HEK293 (cell line): ENCODE data around the gene NCOA7.

ENCODE experiments used
- FEZF1 ChIP-seq: fragments of 450-650 bp; formaldehyde crosslinking; IDR thresholded peaks from 2 replicates; pipeline ENCODE4 v1.5.1; 2016; ENCODE audit warnings: missing biosample characterization, missing genetic modification characterization
- GLIS1 ChIP-seq: fragments of 450-650 bp; formaldehyde crosslinking; IDR thresholded peaks from 2 replicates; pipeline ENCODE4 v1.5.1; 2016; ENCODE audit warnings: missing biosample characterization, missing genetic modification characterization
- HOXC10 ChIP-seq: sonication (generic); formaldehyde crosslinking; IDR thresholded peaks from 2 replicates; pipeline ENCODE4 v1.8.1; 2023; ENCODE audit warnings: mild to moderate bottlenecking, missing genetic modification reagents
- ZFP3 ChIP-seq: fragments of 450-650 bp; formaldehyde crosslinking; IDR thresholded peaks from 2 replicates; pipeline ENCODE4 v1.5.1; 2016; ENCODE audit warnings: low read depth, missing biosample characterization, missing genetic modification characterization
- ZNF146 ChIP-seq: fragments of 450-650 bp; formaldehyde crosslinking; IDR thresholded peaks from 2 replicates; pipeline ENCODE4 v1.5.1; 2016; ENCODE audit warnings: missing biosample characterization, missing genetic modification characterization
- ZNF19 ChIP-seq: fragments of 450-650 bp; formaldehyde crosslinking; IDR thresholded peaks from 2 replicates; pipeline ENCODE4; 2016; ENCODE audit warnings: missing biosample characterization, missing genetic modification characterization, low read depth
- ZNF2 ChIP-seq: fragments of 450-650 bp; formaldehyde crosslinking; IDR thresholded peaks from 2 replicates; pipeline ENCODE4 v1.5.1; 2016; ENCODE audit warnings: missing biosample characterization, missing genetic modification characterization
- ZNF211 ChIP-seq: fragments of 450-650 bp; formaldehyde crosslinking; IDR thresholded peaks from 2 replicates; pipeline ENCODE4 v1.5.1; 2016; ENCODE audit warnings: low read depth, missing biosample characterization, missing genetic modification characterization
- ZNF239 ChIP-seq: fragments of 450-650 bp; formaldehyde crosslinking; IDR thresholded peaks from 2 replicates; pipeline ENCODE4 v1.5.1; 2016; ENCODE audit warnings: missing biosample characterization, missing genetic modification characterization
- ZNF473 ChIP-seq: fragments of 450-650 bp; formaldehyde crosslinking; IDR thresholded peaks from 2 replicates; pipeline ENCODE4 v1.5.1; 2017; ENCODE audit warnings: missing biosample characterization, missing genetic modification characterization
- ZNF610 ChIP-seq: fragments of 450-650 bp; formaldehyde crosslinking; IDR thresholded peaks from 2 replicates; pipeline ENCODE4 v1.5.1; 2016; ENCODE audit warnings: missing biosample characterization, missing genetic modification characterization, borderline replicate concordance
- ZNF654 ChIP-seq: fragments of 450-650 bp; formaldehyde crosslinking; IDR thresholded peaks from 2 replicates; pipeline ENCODE4 v1.5.1; 2016; ENCODE audit warnings: low read depth, missing biosample characterization, missing genetic modification characterization
- TF ChIP-seq, protein P1 (sequence below): fragments of 450-650 bp; formaldehyde crosslinking; IDR thresholded peaks from 2 replicates; pipeline ENCODE4 v1.5.1; 2016; ENCODE audit warnings: missing biosample characterization, missing genetic modification characterization
- TF ChIP-seq, protein P2 (sequence below): fragments of 450-650 bp; formaldehyde crosslinking; IDR thresholded peaks from 2 replicates; pipeline ENCODE4 v1.5.1; 2016; ENCODE audit warnings: missing biosample characterization, missing genetic modification characterization, borderline replicate concordance
- TF ChIP-seq, protein P3 (sequence below): fragments of 450-650 bp; formaldehyde crosslinking; IDR thresholded peaks from 2 replicates; pipeline ENCODE4 v1.5.1; 2016; ENCODE audit warnings: missing biosample characterization, missing genetic modification characterization
- TF ChIP-seq, protein P4 (sequence below): fragments of 450-650 bp; IDR thresholded peaks from 2 replicates; pipeline ENCODE4 v1.5.1; 2018; ENCODE audit warnings: missing biosample characterization, mild to moderate bottlenecking, missing genetic modification characterization
- TF ChIP-seq, protein P5 (sequence below): fragments of 450-650 bp; formaldehyde crosslinking; conservative IDR thresholded peaks from 2 replicates; pipeline ENCODE4 v1.5.1; 2016; ENCODE audit warnings: low read depth, missing biosample characterization, missing genetic modification characterization
- TF ChIP-seq, protein P6 (sequence below): fragments of 450-650 bp; formaldehyde crosslinking; IDR thresholded peaks from 2 replicates; pipeline ENCODE4 v1.5.1; 2016; ENCODE audit warnings: missing biosample characterization, missing genetic modification characterization
- TF ChIP-seq, protein P7 (sequence below): fragments of 450-650 bp; formaldehyde crosslinking; optimal IDR thresholded peaks from 2 replicates; pipeline ENCODE3; 2016; ENCODE audit warnings: missing biosample characterization, mild to moderate bottlenecking, missing genetic modification characterization
- TF ChIP-seq, protein P8 (sequence below): fragments of 450-650 bp; formaldehyde crosslinking; IDR thresholded peaks from 2 replicates; pipeline ENCODE4 v1.5.1; 2016; ENCODE audit warnings: missing biosample characterization, missing genetic modification characterization

The NCOA7 gene

DNA sequence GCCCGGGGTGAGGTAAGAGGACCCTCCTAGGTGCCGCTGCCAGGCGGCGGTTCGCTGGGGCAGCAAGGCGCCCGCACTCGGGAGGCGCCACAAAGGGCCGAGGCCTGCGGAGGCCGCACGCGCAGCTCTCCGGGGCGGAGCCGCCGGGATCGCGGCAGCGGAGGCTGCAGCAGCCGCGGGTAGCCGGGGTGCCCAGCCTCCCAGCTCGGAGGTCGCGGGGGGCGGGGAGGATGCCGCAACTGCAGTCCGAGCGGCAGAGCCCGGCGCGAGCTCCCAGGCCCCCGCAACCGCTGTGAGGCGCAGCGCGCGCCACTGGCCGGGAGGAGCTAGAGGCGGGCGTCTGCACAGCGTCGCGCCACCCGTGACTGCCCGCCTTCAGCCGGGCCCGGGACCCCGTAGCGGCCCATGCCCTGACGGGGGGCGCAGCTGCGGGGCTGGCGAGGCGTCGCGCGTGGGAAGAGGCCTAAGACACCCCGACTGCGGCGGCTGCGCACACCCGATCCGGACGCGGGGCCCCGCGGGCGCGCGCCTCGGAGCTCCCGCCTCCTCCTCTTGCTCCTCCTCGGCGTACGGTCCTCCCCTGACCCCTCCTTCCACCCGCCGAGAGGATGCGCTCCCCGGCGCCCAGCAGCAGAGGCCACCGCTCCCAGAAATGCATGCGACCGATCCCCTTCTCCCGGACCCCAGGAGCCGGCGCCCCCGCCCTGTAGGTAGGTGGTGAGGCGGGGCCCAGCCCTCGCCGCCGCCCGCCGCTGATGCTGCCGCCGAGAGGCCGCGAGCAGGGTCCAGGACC, at the start of gene NCOA7 (continued):
- TF ChIP-seq, protein P1, sequence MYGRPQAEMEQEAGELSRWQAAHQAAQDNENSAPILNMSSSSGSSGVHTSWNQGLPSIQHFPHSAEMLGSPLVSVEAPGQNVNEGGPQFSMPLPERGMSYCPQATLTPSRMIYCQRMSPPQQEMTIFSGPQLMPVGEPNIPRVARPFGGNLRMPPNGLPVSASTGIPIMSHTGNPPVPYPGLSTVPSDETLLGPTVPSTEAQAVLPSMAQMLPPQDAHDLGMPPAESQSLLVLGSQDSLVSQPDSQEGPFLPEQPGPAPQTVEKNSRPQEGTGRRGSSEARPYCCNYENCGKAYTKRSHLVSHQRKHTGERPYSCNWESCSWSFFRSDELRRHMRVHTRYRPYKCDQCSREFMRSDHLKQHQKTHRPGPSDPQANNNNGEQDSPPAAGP = no peak
- TF ChIP-seq ZNF610 (no peak; the same call in 1 of the 2 replicates), ZNF473 (tag by site-specific recombination) (no peak), ZNF19 (no peak), HOXC10 (CRISPR knock-in tag) (peak; percentile 88; the same call in 1 of the 2 replicates), ZNF2 (peak; percentile 38; the same call in 1 of the 2 replicates), GLIS1 (tag by site-specific recombination) (peak; percentile 60), ZNF654 (tag by site-specific recombination) (no peak), ZNF211 (tag by site-specific recombination) (no peak), ZNF239 (tag by site-specific recombination) (no peak), ZNF146 (no peak), FEZF1 (tag by site-specific recombination) (no peak), ZFP3 (tag by site-specific recombination) (no peak)
- TF ChIP-seq, protein P2, sequence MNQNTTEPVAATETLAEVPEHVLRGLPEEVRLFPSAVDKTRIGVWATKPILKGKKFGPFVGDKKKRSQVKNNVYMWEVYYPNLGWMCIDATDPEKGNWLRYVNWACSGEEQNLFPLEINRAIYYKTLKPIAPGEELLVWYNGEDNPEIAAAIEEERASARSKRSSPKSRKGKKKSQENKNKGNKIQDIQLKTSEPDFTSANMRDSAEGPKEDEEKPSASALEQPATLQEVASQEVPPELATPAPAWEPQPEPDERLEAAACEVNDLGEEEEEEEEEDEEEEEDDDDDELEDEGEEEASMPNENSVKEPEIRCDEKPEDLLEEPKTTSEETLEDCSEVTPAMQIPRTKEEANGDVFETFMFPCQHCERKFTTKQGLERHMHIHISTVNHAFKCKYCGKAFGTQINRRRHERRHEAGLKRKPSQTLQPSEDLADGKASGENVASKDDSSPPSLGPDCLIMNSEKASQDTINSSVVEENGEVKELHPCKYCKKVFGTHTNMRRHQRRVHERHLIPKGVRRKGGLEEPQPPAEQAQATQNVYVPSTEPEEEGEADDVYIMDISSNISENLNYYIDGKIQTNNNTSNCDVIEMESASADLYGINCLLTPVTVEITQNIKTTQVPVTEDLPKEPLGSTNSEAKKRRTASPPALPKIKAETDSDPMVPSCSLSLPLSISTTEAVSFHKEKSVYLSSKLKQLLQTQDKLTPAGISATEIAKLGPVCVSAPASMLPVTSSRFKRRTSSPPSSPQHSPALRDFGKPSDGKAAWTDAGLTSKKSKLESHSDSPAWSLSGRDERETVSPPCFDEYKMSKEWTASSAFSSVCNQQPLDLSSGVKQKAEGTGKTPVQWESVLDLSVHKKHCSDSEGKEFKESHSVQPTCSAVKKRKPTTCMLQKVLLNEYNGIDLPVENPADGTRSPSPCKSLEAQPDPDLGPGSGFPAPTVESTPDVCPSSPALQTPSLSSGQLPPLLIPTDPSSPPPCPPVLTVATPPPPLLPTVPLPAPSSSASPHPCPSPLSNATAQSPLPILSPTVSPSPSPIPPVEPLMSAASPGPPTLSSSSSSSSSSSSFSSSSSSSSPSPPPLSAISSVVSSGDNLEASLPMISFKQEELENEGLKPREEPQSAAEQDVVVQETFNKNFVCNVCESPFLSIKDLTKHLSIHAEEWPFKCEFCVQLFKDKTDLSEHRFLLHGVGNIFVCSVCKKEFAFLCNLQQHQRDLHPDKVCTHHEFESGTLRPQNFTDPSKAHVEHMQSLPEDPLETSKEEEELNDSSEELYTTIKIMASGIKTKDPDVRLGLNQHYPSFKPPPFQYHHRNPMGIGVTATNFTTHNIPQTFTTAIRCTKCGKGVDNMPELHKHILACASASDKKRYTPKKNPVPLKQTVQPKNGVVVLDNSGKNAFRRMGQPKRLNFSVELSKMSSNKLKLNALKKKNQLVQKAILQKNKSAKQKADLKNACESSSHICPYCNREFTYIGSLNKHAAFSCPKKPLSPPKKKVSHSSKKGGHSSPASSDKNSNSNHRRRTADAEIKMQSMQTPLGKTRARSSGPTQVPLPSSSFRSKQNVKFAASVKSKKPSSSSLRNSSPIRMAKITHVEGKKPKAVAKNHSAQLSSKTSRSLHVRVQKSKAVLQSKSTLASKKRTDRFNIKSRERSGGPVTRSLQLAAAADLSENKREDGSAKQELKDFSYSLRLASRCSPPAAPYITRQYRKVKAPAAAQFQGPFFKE (tag by site-specific recombination) = no peak
- TF ChIP-seq, protein P3, sequence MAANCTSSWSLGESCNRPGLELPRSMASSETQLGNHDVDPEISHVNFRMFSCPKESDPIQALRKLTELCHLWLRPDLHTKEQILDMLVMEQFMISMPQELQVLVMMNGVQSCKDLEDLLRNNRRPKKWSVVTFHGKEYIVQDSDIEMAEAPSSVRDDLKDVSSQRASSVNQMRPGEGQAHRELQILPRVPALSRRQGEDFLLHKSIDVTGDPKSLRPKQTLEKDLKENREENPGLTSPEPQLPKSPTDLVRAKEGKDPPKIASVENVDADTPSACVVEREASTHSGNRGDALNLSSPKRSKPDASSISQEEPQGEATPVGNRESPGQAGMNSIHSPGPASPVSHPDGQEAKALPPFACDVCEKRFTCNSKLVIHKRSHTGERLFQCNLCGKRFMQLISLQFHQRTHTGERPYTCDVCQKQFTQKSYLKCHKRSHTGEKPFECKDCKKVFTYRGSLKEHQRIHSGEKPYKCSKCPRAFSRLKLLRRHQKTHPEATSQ = peak; percentile 79; the same call in 1 of the 2 replicates
- TF ChIP-seq, protein P4, sequence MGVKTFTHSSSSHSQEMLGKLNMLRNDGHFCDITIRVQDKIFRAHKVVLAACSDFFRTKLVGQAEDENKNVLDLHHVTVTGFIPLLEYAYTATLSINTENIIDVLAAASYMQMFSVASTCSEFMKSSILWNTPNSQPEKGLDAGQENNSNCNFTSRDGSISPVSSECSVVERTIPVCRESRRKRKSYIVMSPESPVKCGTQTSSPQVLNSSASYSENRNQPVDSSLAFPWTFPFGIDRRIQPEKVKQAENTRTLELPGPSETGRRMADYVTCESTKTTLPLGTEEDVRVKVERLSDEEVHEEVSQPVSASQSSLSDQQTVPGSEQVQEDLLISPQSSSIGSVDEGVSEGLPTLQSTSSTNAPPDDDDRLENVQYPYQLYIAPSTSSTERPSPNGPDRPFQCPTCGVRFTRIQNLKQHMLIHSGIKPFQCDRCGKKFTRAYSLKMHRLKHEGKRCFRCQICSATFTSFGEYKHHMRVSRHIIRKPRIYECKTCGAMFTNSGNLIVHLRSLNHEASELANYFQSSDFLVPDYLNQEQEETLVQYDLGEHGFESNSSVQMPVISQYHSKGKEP = 0 out of 2 replicates have a peak, but pooled peaks have one; percentile 56
- TF ChIP-seq, protein P5, sequence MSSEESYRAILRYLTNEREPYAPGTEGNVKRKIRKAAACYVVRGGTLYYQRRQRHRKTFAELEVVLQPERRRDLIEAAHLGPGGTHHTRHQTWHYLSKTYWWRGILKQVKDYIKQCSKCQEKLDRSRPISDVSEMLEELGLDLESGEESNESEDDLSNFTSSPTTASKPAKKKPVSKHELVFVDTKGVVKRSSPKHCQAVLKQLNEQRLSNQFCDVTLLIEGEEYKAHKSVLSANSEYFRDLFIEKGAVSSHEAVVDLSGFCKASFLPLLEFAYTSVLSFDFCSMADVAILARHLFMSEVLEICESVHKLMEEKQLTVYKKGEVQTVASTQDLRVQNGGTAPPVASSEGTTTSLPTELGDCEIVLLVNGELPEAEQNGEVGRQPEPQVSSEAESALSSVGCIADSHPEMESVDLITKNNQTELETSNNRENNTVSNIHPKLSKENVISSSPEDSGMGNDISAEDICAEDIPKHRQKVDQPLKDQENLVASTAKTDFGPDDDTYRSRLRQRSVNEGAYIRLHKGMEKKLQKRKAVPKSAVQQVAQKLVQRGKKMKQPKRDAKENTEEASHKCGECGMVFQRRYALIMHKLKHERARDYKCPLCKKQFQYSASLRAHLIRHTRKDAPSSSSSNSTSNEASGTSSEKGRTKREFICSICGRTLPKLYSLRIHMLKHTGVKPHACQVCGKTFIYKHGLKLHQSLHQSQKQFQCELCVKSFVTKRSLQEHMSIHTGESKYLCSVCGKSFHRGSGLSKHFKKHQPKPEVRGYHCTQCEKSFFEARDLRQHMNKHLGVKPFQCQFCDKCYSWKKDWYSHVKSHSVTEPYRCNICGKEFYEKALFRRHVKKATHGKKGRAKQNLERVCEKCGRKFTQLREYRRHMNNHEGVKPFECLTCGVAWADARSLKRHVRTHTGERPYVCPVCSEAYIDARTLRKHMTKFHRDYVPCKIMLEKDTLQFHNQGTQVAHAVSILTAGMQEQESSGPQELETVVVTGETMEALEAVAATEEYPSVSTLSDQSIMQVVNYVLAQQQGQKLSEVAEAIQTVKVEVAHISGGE (tag by site-specific recombination) = no peak
- TF ChIP-seq, protein P6, sequence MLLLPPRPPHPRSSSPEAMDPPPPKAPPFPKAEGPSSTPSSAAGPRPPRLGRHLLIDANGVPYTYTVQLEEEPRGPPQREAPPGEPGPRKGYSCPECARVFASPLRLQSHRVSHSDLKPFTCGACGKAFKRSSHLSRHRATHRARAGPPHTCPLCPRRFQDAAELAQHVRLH (tag by site-specific recombination) = no peak
- TF ChIP-seq, protein P7, sequence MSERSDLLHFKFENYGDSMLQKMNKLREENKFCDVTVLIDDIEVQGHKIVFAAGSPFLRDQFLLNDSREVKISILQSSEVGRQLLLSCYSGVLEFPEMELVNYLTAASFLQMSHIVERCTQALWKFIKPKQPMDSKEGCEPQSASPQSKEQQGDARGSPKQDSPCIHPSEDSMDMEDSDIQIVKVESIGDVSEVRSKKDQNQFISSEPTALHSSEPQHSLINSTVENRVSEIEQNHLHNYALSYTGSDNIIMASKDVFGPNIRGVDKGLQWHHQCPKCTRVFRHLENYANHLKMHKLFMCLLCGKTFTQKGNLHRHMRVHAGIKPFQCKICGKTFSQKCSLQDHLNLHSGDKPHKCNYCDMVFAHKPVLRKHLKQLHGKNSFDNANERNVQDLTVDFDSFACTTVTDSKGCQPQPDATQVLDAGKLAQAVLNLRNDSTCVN (tag by site-specific recombination) = peak; percentile 97
- TF ChIP-seq, protein P8, sequence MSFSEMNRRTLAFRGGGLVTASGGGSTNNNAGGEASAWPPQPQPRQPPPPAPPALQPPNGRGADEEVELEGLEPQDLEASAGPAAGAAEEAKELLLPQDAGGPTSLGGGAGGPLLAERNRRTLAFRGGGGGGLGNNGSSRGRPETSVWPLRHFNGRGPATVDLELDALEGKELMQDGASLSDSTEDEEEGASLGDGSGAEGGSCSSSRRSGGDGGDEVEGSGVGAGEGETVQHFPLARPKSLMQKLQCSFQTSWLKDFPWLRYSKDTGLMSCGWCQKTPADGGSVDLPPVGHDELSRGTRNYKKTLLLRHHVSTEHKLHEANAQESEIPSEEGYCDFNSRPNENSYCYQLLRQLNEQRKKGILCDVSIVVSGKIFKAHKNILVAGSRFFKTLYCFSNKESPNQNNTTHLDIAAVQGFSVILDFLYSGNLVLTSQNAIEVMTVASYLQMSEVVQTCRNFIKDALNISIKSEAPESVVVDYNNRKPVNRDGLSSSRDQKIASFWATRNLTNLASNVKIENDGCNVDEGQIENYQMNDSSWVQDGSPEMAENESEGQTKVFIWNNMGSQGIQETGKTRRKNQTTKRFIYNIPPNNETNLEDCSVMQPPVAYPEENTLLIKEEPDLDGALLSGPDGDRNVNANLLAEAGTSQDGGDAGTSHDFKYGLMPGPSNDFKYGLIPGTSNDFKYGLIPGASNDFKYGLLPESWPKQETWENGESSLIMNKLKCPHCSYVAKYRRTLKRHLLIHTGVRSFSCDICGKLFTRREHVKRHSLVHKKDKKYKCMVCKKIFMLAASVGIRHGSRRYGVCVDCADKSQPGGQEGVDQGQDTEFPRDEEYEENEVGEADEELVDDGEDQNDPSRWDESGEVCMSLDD (tag by site-specific recombination) = no peak
